Measurements from ENCODE around the gene HMCN1.

The HMCN1 gene

GRCh38 chr1:185803241-185803640 is 69.0 kb downstream of the HMCN1 start:
- H3K27ac ChIP-seq: no peak overlapping the region
- TF ChIP-seq ZFX (IDR thresholded peaks at IDR 0.05) (no peak), CTCF (conservative IDR thresholded peaks at IDR 0.05) (no peak)

GRCh38 chr1:185804206-185804605 is 70.0 kb downstream of the HMCN1 start:
- H3K27ac ChIP-seq: no peak overlapping the region

GRCh38 chr1:185804608-185805007 is 70.4 kb downstream of the HMCN1 start:
- no peak overlapping the region for H3K27ac ChIP-seq
- TF ChIP-seq CTCF (conservative IDR thresholded peaks at IDR 0.05): no peak
- TF ChIP-seq ZFX (IDR thresholded peaks at IDR 0.05): no peak

More at GRCh38 chr1:185804206-185804605, 70.0 kb downstream of the HMCN1 start:
- TF ChIP-seq CTCF (conservative IDR thresholded peaks at IDR 0.05): no peak
- no peak for TF ChIP-seq ZFX (IDR thresholded peaks at IDR 0.05)

- no peak overlapping the region for H3K27ac ChIP-seq
- TF ChIP-seq CTCF (conservative IDR thresholded peaks at IDR 0.05): no peak
- no peak for TF ChIP-seq ZFX (IDR thresholded peaks at IDR 0.05)
These were observed 73.1 kb downstream of the HMCN1 start for GRCh38 chr1:185807275-185807674.

GRCh38 chr1:185808631-185809030 is 74.4 kb downstream of the HMCN1 start:
- no peak overlapping the region for H3K27ac ChIP-seq
- no peak for TF ChIP-seq CTCF (conservative IDR thresholded peaks at IDR 0.05)
- TF ChIP-seq ZFX (IDR thresholded peaks at IDR 0.05): no peak

GRCh38 chr1:185811073-185811709 is 77.0 kb downstream of the HMCN1 start:
- TF ChIP-seq CTCF (conservative IDR thresholded peaks at IDR 0.05): no peak
- TF ChIP-seq ZFX (IDR thresholded peaks at IDR 0.05): no peak
- H3K27ac ChIP-seq: no peak overlapping the region

- TF ChIP-seq CTCF (conservative IDR thresholded peaks at IDR 0.05) (no peak), ZFX (IDR thresholded peaks at IDR 0.05) (no peak)
- H3K27ac ChIP-seq: no peak overlapping the region
These were observed 78.7 kb downstream of the HMCN1 start for GRCh38 chr1:185812934-185813333.

Measured in C4-2B (cell line).